Medulla oblongata (tissue), 1 donor: Measurements from ENCODE around the gene SIGLEC8.
A peak's percentile ranks its signal among the peaks of the same experiment; 100 is the strongest.
"Not testable (repeated sequence)": the region's sequence is repeated elsewhere in the genome, so short reads cannot be mapped to it uniquely, and the experiment has no call there.

Source experiments
- DNase-seq: peaks from one replicate; pipeline ENCODE4 v3.0.0-alpha.2; 2015; ENCODE audit errors: extremely low spot score

The SIGLEC8 gene

GRCh38 chr19:51447510-51447909 lies 10.7 kb downstream of the SIGLEC8 start:
- DNase-seq: not testable (repeated sequence)

DNA sequence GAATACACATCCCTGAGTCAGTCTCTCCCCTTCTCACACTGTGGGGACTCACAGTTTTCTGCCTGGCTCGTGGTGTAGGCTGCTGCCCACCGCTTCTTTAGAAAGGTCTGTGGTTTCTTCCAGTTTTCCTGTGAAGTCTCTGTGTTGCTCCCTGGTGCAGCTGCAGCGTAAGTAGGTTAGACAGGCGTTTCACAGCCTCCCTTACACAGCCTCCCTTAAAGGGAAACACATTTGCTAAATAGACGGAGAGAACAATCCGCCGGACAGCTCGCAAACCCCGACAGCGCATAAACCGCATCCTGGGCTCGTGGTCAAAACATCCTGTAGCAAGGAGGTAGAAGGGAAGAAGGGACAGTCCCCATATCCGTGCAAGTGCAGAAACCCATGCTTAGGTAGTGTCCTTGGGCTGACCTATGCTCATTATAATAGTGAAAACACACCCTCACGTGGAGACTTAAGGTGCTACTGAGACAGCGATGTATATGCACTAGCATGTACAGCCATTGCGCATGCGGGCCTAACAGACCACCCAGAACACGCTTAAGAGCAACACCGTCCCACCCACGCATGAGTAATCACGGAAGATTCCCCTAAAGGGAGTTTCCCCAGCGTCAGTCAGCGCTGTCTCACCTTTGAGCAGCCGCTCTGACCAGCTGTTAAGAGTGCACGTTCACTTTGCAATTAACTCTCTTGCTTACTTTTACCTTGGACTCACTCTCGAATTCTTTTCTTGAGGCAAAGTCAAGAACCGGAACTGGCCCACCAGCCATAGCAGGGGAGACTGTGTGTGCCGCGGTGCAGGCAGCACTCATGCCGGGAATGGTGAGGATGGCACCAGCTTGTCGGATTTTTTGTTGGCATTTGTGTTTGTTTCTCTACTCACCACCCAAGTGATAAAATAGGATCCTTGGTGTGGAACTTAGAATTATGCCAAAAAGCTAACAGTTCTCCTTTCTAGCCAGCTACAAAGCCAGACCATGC lies 16.6 kb downstream of the SIGLEC8 start:
- no peak for DNase-seq

DNA sequence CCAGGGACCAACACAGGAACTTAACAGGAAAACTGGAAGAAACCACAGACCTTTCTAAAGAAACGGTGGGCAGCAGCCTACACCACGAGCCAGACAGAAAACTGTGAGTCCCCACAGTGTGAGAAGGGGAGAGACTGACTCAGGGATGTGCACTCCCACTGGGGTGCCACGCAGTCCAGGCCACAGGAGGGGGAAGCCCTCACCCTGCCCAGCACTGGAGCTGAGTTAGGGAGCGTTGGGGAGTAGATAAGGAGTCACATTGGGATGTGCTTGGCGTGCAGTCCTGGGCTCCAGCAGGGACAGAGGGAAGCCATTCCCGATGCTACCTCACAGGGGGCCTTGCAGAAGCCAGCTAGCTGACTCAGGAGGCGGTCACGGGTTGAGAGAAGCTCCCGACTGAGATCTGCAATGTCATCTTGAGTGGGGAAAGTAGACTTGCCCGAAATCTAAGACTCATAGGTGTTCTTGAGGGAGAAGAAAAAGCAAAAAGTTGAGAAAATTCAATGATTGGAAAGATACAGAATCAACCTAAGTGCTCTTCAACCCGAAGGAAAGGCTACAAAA lies 17.3 kb downstream of the SIGLEC8 start:
- no peak for DNase-seq

DNA sequence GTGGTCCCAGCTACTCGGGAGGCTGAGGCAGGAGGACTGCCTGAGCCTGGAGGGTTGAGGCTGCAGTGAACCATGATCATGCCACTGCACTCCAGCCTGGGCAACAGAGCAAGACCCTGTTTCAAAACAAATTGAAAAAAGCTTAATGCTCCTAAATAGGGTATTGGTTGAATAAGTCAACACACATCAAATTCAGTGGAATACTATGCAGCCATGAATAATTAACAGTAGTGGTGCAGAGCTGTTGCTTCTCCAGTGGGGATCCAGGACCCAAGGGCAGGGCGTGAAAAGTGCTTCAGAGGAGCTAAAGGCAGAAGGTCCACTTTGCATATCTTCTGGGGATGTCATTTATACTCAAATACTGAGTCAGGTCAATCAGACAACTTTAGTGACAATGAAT lies 18.2 kb downstream of the SIGLEC8 start:
- DNase-seq: no peak

DNA sequence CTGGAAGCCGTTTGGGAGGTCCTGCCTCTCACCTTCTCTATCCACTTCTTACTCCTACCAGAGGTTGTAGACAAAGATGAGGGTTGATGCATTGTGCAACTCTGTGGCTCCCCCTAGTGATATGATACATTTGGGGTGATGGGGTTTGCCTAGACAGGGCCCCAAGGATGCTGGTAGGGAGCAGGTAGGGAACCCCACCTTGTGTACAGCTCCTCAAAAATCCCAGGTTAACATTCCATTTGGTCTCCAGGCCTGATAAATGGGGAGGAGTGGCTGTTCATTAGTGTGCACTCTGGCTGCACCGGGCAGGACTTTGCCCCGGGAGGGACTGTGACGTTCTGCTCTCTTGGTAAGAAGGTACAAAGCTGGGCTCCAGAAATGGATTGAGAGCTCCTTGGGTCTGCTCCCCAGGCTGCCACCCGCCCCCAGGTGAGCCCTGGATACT lies 19.2 kb downstream of the SIGLEC8 start:
- DNase-seq: no peak

- DNase-seq: no peak
These were observed 23.8 kb downstream of the SIGLEC8 start for GRCh38 chr19:51434456-51434855.

- no peak for DNase-seq
These were observed 25.2 kb downstream of the SIGLEC8 start for GRCh38 chr19:51433043-51433442.

GRCh38 chr19:51431124-51431523 lies 27.1 kb downstream of the SIGLEC8 start:
- no peak for DNase-seq

DNA sequence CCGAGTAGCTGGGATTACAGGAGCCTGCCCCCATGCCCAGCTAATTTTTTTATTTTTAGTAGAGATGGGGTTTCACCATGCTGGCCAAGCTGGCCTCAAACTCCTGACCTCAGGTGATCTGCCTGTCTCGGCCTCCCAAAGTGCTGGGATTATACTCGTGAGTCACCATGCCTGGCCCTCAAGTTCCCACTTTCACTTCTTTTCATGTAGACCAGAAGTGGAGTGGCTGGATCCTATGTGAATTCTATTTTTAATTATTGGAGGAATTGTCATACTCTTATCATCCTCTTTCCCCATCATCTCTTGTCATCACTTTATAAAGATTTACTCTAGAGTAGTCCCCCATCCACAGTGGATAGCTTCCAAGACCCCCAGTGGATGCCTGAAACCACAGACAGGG lies 28.0 kb downstream of the SIGLEC8 start:
- no peak for DNase-seq

- DNase-seq: no peak
These were observed 31.1 kb downstream of the SIGLEC8 start for GRCh38 chr19:51427201-51427600.

DNA sequence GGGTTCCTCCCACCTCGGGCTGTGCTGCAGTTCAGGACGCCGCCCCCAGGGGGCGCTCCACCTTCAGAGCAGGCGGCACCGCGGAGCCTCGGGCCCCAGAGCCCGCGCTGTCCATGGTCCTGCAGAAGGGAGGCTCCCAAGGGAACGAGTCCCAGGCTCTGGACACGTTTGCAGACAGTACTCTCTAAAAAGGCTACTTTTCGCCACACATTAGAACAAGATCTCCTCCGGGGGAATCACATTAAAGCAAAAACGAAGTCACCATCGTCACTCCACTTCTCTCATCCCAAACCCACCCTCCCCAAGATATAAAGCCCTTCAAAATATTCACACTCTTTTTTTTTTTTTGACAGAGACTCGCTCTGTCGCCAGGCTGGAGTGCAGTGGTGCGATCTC lies 36.2 kb downstream of the SIGLEC8 start:
- DNase-seq: peak; percentile 76

- no peak for DNase-seq
These were observed 36.8 kb downstream of the SIGLEC8 start for GRCh38 chr19:51421229-51422052.

- not testable (repeated sequence) for DNase-seq
These were observed 37.7 kb downstream of the SIGLEC8 start for GRCh38 chr19:51420511-51420910.

DNA sequence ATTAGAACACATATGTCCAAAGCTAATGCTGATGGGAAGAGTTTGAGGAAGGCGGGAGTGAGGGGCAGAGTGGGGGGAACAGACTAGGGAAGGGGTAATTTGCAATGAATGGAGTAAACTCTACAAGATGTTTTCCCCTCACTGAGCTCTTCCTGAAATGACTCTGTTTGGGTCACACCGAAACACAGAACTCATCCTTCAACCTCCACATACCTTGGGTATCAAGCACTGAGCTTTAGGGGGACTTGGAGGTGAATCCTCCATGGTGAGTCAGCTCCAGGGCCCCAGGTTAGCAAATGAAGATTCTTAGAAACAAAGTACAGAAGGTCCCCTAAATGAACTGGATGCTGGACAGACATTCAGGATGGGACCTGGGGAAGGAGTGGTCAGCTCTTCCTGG lies 39.5 kb downstream of the SIGLEC8 start:
- DNase-seq: no peak

DNA sequence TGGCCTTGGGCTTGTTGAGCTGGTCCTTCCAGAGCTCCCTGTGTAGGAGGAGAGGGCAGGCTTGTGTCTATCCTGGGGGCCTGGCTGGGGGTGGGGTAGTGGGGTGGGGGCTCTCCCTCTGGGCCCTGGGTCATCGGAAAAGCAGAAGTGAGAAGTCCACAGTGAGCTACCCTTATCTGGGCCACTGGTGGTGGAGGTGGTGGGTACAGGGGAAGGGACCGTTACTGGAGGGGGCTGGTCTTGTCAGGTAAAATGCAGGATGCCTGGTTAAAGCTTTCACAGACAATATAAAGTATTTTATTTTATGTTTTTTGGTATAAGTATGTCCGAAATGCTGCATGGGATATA lies 40.5 kb downstream of the SIGLEC8 start:
- no peak for DNase-seq

DNA sequence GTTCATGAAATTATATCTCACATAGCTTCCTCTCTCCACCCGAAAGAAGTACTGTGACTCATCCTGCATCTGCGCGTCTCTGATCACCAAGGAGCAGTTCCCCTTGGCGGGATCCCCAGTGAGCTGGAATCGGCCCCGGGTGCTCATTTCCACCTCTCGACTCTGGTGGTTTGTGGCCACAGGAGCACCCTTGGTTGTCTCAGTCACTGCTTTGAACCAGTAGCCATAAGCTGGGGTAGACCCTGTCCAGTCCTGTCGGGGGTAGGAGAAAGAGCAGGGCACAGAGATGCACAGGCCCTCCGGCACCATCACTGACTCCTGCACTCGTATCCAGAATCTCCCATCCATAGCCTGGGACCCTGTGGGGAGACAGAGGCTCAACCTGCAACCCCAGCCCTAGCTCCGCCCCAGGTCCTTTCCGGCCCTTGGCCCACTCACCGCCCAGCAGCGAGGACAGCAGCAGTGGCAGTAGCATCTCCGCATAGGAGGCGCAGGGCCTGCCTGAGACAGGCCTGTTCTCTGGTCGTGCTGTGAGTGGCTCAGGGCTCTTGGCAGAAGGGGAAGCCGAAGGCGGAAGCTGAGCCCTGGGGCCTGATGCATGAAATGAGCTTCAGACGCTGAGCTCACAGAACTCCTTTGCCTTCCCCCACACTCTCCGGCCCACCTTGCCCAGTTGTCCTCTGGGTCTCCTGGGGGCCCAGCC lies 41.0 kb downstream of the SIGLEC8 start, which contains the start of gene SIGLEC10:
SIGLEC10 (minus strand) TSS at position 536 of the 703 bp plus-strand sequence; CDS start at position 475, 61 bp downstream.
- peak; percentile 67 for DNase-seq

DNA sequence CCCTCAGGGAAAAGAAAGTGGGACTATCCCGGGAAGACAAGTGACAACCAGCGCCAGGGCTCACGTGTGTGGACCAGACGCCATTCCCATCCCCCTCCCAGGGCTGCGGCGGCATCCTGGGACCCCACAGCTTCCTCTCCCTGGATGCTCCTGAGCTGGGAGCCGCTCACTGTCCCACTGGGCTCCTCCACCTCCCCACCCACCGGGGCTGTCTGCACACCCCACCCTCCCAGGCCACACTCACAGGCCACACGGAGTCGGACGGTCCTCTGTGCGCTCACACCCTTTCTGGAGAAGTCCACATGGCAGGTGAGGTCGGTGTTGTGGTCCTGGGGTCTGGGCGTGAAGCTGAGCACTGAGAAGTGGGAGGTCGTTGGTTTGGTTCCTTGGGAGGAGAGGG lies 41.8 kb downstream of the SIGLEC8 start:
- DNase-seq: not testable (repeated sequence)

DNA sequence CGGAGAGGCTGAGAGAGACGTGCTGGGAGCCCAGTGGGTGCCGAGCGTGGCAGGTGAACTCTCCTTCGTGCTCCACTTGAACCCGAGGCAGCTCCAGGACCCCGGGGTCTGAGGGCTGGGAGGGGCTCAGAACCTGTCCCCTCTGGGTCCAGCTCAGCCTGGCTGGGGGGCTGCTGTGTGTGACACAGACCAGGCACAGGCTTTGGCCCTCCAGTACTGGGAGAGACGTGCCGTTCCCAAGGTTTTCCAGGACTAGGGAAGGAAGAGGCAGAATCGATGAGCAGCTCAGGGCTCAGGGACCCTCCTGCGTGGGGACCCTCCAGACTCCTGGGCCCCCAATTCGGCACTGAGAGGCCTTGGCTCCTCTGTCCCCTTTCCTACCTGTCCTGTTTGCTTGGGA lies 43.1 kb downstream of the SIGLEC8 start:
- DNase-seq: no peak

- DNase-seq: no peak
These were observed 47.1 kb downstream of the SIGLEC8 start for GRCh38 chr19:51410950-51411748.

DNA sequence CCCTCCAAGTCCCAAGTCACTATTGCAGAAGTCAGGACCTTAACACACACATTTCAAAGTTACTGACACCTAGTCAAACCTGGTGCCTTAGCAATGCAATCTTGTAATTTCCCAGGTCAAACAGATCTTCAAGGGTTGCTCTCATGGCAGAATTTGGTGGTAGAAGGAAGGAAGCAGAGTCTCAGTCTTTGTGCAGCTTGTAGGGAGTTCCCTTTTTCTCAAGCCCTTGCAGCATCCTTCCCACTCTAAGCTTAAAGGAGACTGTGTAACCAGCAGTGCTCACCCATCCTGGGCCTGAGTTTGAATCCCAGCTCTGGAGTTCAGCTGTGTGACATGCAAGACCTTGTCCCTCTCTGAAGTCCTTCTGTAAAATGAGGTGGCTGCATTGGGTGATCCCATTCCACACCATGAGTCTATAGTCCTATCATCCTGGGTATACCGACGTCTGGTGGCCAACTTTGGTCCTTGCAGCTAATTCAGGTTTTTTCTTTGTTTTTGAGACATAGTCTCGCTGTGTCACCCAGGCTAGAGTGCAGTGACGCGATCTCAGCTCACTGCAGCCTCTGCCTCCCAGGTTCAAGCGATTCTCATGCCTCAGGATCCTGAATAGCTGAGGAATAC lies 50.6 kb downstream of the SIGLEC8 start:
- DNase-seq: peak; percentile 60
